Neural cell (in vitro differentiated cells): ENCODE data around the gene AGPAT3.

Experiments
- CTCF ChIP-seq: fragments of 450-650 bp; IDR thresholded peaks from 2 replicates; pipeline ENCODE4 v1.5.1; 2014; ENCODE audit warnings: antibody characterized with exemption, mild to moderate bottlenecking, moderate library complexity; ENCODE audit not compliant: poor library complexity, severe bottlenecking
- MXI1 ChIP-seq: fragments of 450-650 bp; conservative IDR thresholded peaks from 2 replicates; pipeline ENCODE4 v1.6.1; 2014; ENCODE audit warnings: antibody characterized with exemption, mild to moderate bottlenecking; ENCODE audit not compliant: poor library complexity, severe bottlenecking
- REST ChIP-seq: IDR thresholded peaks from 2 replicates; pipeline ENCODE4 v1.6.1; 2012; ENCODE audit warnings: borderline replicate concordance

GRCh38 chr21:43910460-43910859 is 45.4 kb downstream of the AGPAT3 start:
- TF ChIP-seq REST: no peak
- no peak for TF ChIP-seq CTCF
- TF ChIP-seq MXI1: no peak
